Measurements from ENCODE around the gene ATP9B.

The ATP9B gene

GRCh38 chr18:79290876-79291275 lies 221.7 kb downstream of the ATP9B start:
- Histone ChIP-seq H3K36me3 (ENCODE audit: insufficient read depth, low read length) (no peaks in the 10 kb centered on the region), H3K4me1 (ENCODE audit: insufficient read depth, low read length, poor library complexity, severe bottlenecking) (no peaks in the 10 kb centered on the region), H4K20me1 (ENCODE audit: insufficient read depth, low read length, poor library complexity, severe bottlenecking) (no peaks in the 10 kb centered on the region), H3K9me3 (ENCODE audit: insufficient read depth, low read depth, low read length) (no peaks in the 10 kb centered on the region), H3K9ac (ENCODE audit: low read depth, low read length, poor library complexity, severe bottlenecking) (no peak overlapping the region), H3K79me2 (ENCODE audit: insufficient read depth, low read length) (no peaks in the 10 kb centered on the region), H3K27me3 (ENCODE audit: insufficient read depth, low read length, poor library complexity, severe bottlenecking) (no peaks in the 10 kb centered on the region), H3F3A (ENCODE audit: low read depth) (no peaks in the 10 kb centered on the region), H3K4me3 (ENCODE audit: low read length, poor library complexity, severe bottlenecking) (no peak overlapping the region), H3K9me2 (replicated peaks; ENCODE audit: low read depth, low read length) (no peaks in the 10 kb centered on the region), H3K4me2 (ENCODE audit: low read depth, low read length, poor library complexity, severe bottlenecking) (no peak overlapping the region), H2AFZ (ENCODE audit: low read length) (no peak overlapping the region)
- TF ChIP-seq EZH2phosphoT487 (IDR thresholded peaks at IDR 0.05; ENCODE audit: borderline replicate concordance): no peak
- TF ChIP-seq CTCF (conservative IDR thresholded peaks at IDR 0.05; ENCODE audit: low read length): no peak

DNA sequence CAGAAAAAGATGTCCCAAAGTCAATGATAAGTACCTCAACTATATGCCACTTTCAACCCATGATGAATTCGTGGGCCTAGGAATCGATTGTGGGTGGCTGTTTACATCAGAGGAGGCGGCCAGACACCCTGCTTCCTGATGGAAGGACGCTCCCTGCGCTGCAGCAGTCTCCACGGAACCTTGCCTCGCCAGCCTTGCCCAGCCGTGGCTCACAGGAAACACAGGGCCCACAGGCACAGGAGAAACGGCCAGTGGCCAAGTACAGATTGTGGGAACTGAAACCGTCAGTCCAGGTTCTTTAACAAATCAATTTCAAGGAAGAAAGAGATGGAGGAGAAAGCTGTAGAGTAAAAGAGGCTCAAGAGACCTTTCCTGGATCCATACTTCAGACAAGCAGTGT lies 225.0 kb downstream of the ATP9B start:
- Histone ChIP-seq H3K36me3 (ENCODE audit: insufficient read depth, low read length) (no peaks in the 10 kb centered on the region), H3K9me2 (replicated peaks; ENCODE audit: low read depth, low read length) (no peaks in the 10 kb centered on the region), H3K4me2 (ENCODE audit: low read depth, low read length, poor library complexity, severe bottlenecking) (no peak overlapping the region), H3K27me3 (ENCODE audit: insufficient read depth, low read length, poor library complexity, severe bottlenecking) (no peaks in the 10 kb centered on the region), H3K4me3 (ENCODE audit: low read length, poor library complexity, severe bottlenecking) (no peak overlapping the region), H2AFZ (ENCODE audit: low read length) (no peak overlapping the region), H3K9me3 (ENCODE audit: insufficient read depth, low read depth, low read length) (no peaks in the 10 kb centered on the region), H4K20me1 (ENCODE audit: insufficient read depth, low read length, poor library complexity, severe bottlenecking) (no peaks in the 10 kb centered on the region), H3K4me1 (ENCODE audit: insufficient read depth, low read length, poor library complexity, severe bottlenecking) (no peaks in the 10 kb centered on the region), H3K9ac (ENCODE audit: low read depth, low read length, poor library complexity, severe bottlenecking) (no peak overlapping the region), H3F3A (ENCODE audit: low read depth) (no peaks in the 10 kb centered on the region), H3K79me2 (ENCODE audit: insufficient read depth, low read length) (no peaks in the 10 kb centered on the region)
- TF ChIP-seq CTCF (conservative IDR thresholded peaks at IDR 0.05; ENCODE audit: low read length): no peak
- no peak for TF ChIP-seq EZH2phosphoT487 (IDR thresholded peaks at IDR 0.05; ENCODE audit: borderline replicate concordance)

- H3K9ac ChIP-seq (ENCODE audit: low read depth, low read length, poor library complexity, severe bottlenecking): no peak overlapping the region
- TF ChIP-seq CTCF (conservative IDR thresholded peaks at IDR 0.05; ENCODE audit: low read length): no peak
- TF ChIP-seq EZH2phosphoT487 (IDR thresholded peaks at IDR 0.05; ENCODE audit: borderline replicate concordance): no peak
- no peaks in the 10 kb centered on the region for H3F3A ChIP-seq (ENCODE audit: low read depth)
- no peak overlapping the region for H3K4me2 ChIP-seq (ENCODE audit: low read depth, low read length, poor library complexity, severe bottlenecking)
- H3K4me1 ChIP-seq (ENCODE audit: insufficient read depth, low read length, poor library complexity, severe bottlenecking): no peaks in the 10 kb centered on the region
- no peaks in the 10 kb centered on the region for H3K79me2 ChIP-seq (ENCODE audit: insufficient read depth, low read length)
- 0 out of 2 replicates have a peak, but pooled peaks cover 4% of the 10 kb centered on the region for H3K36me3 ChIP-seq (ENCODE audit: insufficient read depth, low read length)
- H3K4me3 ChIP-seq (ENCODE audit: low read length, poor library complexity, severe bottlenecking): no peak overlapping the region
- no peaks in the 10 kb centered on the region for H3K27me3 ChIP-seq (ENCODE audit: insufficient read depth, low read length, poor library complexity, severe bottlenecking)
- H3K9me3 ChIP-seq (ENCODE audit: insufficient read depth, low read depth, low read length): no peaks in the 10 kb centered on the region
- H2AFZ ChIP-seq (ENCODE audit: low read length): no peak overlapping the region
- no peaks in the 10 kb centered on the region for H4K20me1 ChIP-seq (ENCODE audit: insufficient read depth, low read length, poor library complexity, severe bottlenecking)
- no peaks in the 10 kb centered on the region for H3K9me2 ChIP-seq (replicated peaks; ENCODE audit: low read depth, low read length)
Measured at GRCh38 chr18:79299272-79299671, 230.1 kb downstream of the ATP9B start.

All from Loucy (cell line).